Neural cell (in vitro differentiated cells): ENCODE data around the gene AGFG1. TPM values are rescaled to one million over a fixed set of nuclear protein-coding genes. Genes with fewer than 3 reads are reported as not detected.

Source experiments
- H2AFZ ChIP-seq: fragments of 200-600, 300-800 bp; sonication (generic), shearing (Covaris generic); 2 replicates; pipeline ENCODE4 v1.6.0; 2014; ENCODE audit warnings: low read depth, mild to moderate bottlenecking, antibody characterized with exemption, low read length, moderate library complexity
- H3F3A ChIP-seq: fragments of 200-600 bp; shearing (Covaris generic); 2 replicates; pipeline ENCODE4 v1.6.1; 2016; ENCODE audit warnings: mild to moderate bottlenecking, moderate library complexity, mixed read lengths, antibody characterized with exemption, low read length; ENCODE audit not compliant: insufficient read depth, poor library complexity, severe bottlenecking
- H3K27ac ChIP-seq: fragments of 200-600, 300-800 bp; sonication (generic), shearing (Covaris generic); 2 replicates; pipeline ENCODE4 v1.5.1; 2014; ENCODE audit warnings: mild to moderate bottlenecking, low read length, moderate library complexity
- H3K27me3 ChIP-seq: fragments of 300-800, 200-600 bp; sonication (generic), shearing (Covaris generic); 2 replicates; pipeline ENCODE4 v1.6.0; 2014; ENCODE audit warnings: mild to moderate bottlenecking, low read depth, low read length, moderate library complexity; ENCODE audit not compliant: insufficient read depth
- H3K36me3 ChIP-seq: fragments of 300-800, 200-600 bp; sonication (generic), shearing (Covaris generic); 2 replicates; pipeline ENCODE4 v1.5.1; 2014; ENCODE audit warnings: mild to moderate bottlenecking, antibody characterized with exemption, low read length, moderate library complexity; ENCODE audit not compliant: insufficient read depth
- H3K4me2 ChIP-seq: fragments of 300-800, 200-600 bp; sonication (generic), shearing (Covaris generic); 2 replicates; pipeline ENCODE4 v1.6.0; 2014; ENCODE audit warnings: mild to moderate bottlenecking, low read length
- H3K4me3 ChIP-seq: fragments of 300-800, 200-600 bp; sonication (generic), shearing (Covaris generic); 2 replicates; pipeline ENCODE4 v1.5.1; 2014; ENCODE audit warnings: mild to moderate bottlenecking, low read length, moderate library complexity
- H3K79me2 ChIP-seq: fragments of 200-600 bp; shearing (Covaris generic); replicated peaks from 2 replicates; pipeline ENCODE4 v1.6.0; 2014; ENCODE audit warnings: mild to moderate bottlenecking, low read length, moderate library complexity; ENCODE audit not compliant: insufficient read depth
- H3K9ac ChIP-seq: fragments of 300-800, 200-600 bp; sonication (generic), shearing (Covaris generic); 2 replicates; pipeline ENCODE4 v1.6.1; 2016; ENCODE audit warnings: mild to moderate bottlenecking, low read length, mixed read lengths
- H3K9me2 ChIP-seq: fragments of 200-600 bp; shearing (Covaris generic); 2 replicates; pipeline ENCODE4 v1.6.1; 2016; ENCODE audit warnings: mild to moderate bottlenecking, low read length, mixed read lengths; ENCODE audit not compliant: insufficient read depth
- H3K9me3 ChIP-seq: fragments of 200-600, 300-800 bp; sonication (generic), shearing (Covaris generic); 2 replicates; pipeline ENCODE4 v1.6.1; 2016; ENCODE audit warnings: mild to moderate bottlenecking, mixed run types, low read length, moderate library complexity, mixed read lengths
- H4K20me1 ChIP-seq: fragments of 200-600 bp; shearing (Covaris generic); 2 replicates; pipeline ENCODE4 v1.6.1; 2016; ENCODE audit warnings: mild to moderate bottlenecking, mixed run types; ENCODE audit not compliant: insufficient read depth
- EP300 ChIP-seq: fragments of 450-650 bp; conservative IDR thresholded peaks from 2 replicates; pipeline ENCODE4 v1.6.1; 2014; ENCODE audit warnings: antibody characterized with exemption, mild to moderate bottlenecking, moderate library complexity; ENCODE audit not compliant: poor library complexity, severe bottlenecking
- EZH2 ChIP-seq: fragments of 200-600, 300-800 bp; shearing (Covaris generic), sonication (generic); IDR thresholded peaks from 2 replicates; pipeline ENCODE4 v1.6.1; 2014; ENCODE audit warnings: antibody characterized with exemption, low read length, borderline replicate concordance, mild to moderate bottlenecking; ENCODE audit not compliant: insufficient read depth, poor library complexity, severe bottlenecking
- MXI1 ChIP-seq: fragments of 450-650 bp; conservative IDR thresholded peaks from 2 replicates; pipeline ENCODE4 v1.6.1; 2014; ENCODE audit warnings: antibody characterized with exemption, mild to moderate bottlenecking; ENCODE audit not compliant: poor library complexity, severe bottlenecking
- POLR2AphosphoS5 ChIP-seq: IDR thresholded peaks from 2 replicates; pipeline ENCODE4 v1.6.1; 2012
- RAD21 ChIP-seq: fragments of 450-650 bp; conservative IDR thresholded peaks from 2 replicates; pipeline ENCODE4 v1.6.1; 2014; ENCODE audit warnings: antibody characterized with exemption, mild to moderate bottlenecking, moderate library complexity
- SMC3 ChIP-seq: fragments of 450-650 bp; conservative IDR thresholded peaks from 2 replicates; pipeline ENCODE4 v1.6.1; 2014; ENCODE audit warnings: antibody characterized with exemption, mild to moderate bottlenecking, moderate library complexity; ENCODE audit not compliant: poor library complexity
- TAF1 ChIP-seq: IDR thresholded peaks from 2 replicates; pipeline ENCODE4 v1.6.1; 2012; ENCODE audit warnings: low read depth
- polyA plus RNA-seq: library from polyadenylated mRNA; depleted of rRNA; stranded (reverse); fragments of >200 nt; gene quantifications from 2 replicates; pipeline ENCODE4 v1.2.3, GENCODE V29; 2014
- TF ChIP-seq, protein P1 (sequence below): fragments of 450-650 bp; IDR thresholded peaks from 2 replicates; pipeline ENCODE4 v1.5.1; 2014; ENCODE audit warnings: antibody characterized with exemption, mild to moderate bottlenecking, moderate library complexity; ENCODE audit not compliant: poor library complexity, severe bottlenecking
- TF ChIP-seq, protein P2 (sequence below): IDR thresholded peaks from 2 replicates; pipeline ENCODE4 v1.6.1; 2012; ENCODE audit warnings: borderline replicate concordance

Gene AGFG1
- polyA plus RNA-seq, 1 donor from 2014 or later = 106 TPM

DNA sequence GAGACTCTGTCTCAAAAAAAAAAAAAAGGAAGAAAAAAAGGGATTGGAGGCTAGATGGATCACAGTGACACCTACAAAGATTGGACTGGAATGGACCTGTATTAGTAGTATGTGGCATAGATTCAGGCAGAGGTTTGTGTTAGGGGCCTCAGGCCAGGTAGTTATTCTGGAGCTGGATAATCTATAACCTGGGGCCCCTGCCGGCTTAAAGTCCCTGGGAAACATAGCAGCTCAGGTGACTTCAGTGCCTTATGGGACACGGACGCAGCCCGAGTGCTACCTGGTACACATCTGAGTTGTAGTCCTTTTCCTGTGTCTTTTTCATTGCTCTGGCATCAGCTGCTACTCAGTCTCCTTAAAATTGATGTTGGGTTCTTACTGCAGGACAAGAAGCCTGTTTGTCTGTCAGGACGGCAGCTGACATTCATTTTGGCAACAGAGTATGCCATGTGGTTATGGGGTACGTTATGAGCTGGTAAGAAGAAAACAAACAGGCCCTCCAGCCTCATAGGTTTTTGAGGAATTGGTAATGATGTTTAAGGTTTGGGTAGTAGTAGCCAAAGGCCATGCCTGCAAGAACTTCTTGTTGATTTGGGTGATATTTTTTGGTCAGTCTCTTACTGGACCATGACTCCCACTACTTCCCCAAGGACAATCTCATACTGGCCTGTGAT, 27.8 kb downstream of the AGFG1 start:
- Histone ChIP-seq H3K4me3 (no peak overlapping the region), H3K9me3 (no peaks in the 10 kb centered on the region), H3K27ac (no peak overlapping the region), H3K79me2 (peaks cover 62% of the 10 kb centered on the region), H3K9ac (no peak overlapping the region), H3K4me2 (no peak overlapping the region), H4K20me1 (no peaks in the 10 kb centered on the region), H3K9me2 (no peaks in the 10 kb centered on the region), H3K27me3 (no peaks in the 10 kb centered on the region), H3K36me3 (no peaks in the 10 kb centered on the region), H2AFZ (no peak overlapping the region), H3F3A (no peaks in the 10 kb centered on the region)
- no peak for TF ChIP-seq EP300
- TF ChIP-seq MXI1 = no peak
- no peak for TF ChIP-seq EZH2
- TF ChIP-seq, protein P1, sequence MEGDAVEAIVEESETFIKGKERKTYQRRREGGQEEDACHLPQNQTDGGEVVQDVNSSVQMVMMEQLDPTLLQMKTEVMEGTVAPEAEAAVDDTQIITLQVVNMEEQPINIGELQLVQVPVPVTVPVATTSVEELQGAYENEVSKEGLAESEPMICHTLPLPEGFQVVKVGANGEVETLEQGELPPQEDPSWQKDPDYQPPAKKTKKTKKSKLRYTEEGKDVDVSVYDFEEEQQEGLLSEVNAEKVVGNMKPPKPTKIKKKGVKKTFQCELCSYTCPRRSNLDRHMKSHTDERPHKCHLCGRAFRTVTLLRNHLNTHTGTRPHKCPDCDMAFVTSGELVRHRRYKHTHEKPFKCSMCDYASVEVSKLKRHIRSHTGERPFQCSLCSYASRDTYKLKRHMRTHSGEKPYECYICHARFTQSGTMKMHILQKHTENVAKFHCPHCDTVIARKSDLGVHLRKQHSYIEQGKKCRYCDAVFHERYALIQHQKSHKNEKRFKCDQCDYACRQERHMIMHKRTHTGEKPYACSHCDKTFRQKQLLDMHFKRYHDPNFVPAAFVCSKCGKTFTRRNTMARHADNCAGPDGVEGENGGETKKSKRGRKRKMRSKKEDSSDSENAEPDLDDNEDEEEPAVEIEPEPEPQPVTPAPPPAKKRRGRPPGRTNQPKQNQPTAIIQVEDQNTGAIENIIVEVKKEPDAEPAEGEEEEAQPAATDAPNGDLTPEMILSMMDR = no peak
- TF ChIP-seq TAF1 = no peak
- TF ChIP-seq RAD21 = no peak
- TF ChIP-seq SMC3 = no peak
- no peak for TF ChIP-seq POLR2AphosphoS5
- TF ChIP-seq, protein P2, sequence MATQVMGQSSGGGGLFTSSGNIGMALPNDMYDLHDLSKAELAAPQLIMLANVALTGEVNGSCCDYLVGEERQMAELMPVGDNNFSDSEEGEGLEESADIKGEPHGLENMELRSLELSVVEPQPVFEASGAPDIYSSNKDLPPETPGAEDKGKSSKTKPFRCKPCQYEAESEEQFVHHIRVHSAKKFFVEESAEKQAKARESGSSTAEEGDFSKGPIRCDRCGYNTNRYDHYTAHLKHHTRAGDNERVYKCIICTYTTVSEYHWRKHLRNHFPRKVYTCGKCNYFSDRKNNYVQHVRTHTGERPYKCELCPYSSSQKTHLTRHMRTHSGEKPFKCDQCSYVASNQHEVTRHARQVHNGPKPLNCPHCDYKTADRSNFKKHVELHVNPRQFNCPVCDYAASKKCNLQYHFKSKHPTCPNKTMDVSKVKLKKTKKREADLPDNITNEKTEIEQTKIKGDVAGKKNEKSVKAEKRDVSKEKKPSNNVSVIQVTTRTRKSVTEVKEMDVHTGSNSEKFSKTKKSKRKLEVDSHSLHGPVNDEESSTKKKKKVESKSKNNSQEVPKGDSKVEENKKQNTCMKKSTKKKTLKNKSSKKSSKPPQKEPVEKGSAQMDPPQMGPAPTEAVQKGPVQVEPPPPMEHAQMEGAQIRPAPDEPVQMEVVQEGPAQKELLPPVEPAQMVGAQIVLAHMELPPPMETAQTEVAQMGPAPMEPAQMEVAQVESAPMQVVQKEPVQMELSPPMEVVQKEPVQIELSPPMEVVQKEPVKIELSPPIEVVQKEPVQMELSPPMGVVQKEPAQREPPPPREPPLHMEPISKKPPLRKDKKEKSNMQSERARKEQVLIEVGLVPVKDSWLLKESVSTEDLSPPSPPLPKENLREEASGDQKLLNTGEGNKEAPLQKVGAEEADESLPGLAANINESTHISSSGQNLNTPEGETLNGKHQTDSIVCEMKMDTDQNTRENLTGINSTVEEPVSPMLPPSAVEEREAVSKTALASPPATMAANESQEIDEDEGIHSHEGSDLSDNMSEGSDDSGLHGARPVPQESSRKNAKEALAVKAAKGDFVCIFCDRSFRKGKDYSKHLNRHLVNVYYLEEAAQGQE = no peak

DNA sequence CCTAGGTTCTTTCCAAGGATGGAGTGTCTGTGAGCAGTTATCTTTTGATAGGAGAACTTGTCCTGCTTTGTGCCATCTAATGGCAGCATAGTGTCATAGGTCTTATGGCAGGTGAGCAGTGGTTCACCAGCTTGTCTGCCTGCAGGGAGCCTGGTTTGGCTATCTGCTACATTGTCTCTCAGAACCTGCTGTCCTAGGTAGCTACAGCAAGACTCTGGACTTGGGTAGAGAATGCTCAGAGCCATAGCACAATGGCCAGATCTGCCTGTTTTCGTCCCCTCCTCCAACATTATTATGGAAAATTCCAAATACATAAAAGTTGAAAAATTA, 28.3 kb downstream of the AGFG1 start:
- TF ChIP-seq SMC3 (no peak), POLR2AphosphoS5 (no peak), RAD21 (no peak), MXI1 (no peak), EZH2 (no peak), EP300 (no peak), TAF1 (no peak)
- TF ChIP-seq, protein P1 = no peak
- TF ChIP-seq, protein P2 = no peak
- Histone ChIP-seq H3K4me3 (no peak overlapping the region), H3K79me2 (peaks cover 67% of the 10 kb centered on the region), H3K9ac (no peak overlapping the region), H3K9me2 (no peaks in the 10 kb centered on the region), H4K20me1 (no peaks in the 10 kb centered on the region), H3K27ac (no peak overlapping the region), H2AFZ (no peak overlapping the region), H3K27me3 (no peaks in the 10 kb centered on the region), H3K9me3 (no peaks in the 10 kb centered on the region), H3K4me2 (no peak overlapping the region), H3F3A (no peaks in the 10 kb centered on the region), H3K36me3 (no peaks in the 10 kb centered on the region)
